ENCODE measurements around the gene PELI3. TPM values are rescaled to one million over a fixed set of nuclear protein-coding genes. Genes with fewer than 3 reads are reported as not detected.
A peak's percentile ranks its signal among the peaks of the same experiment; 100 is the strongest.
"Not testable (repeated sequence)": the region's sequence is repeated elsewhere in the genome, so short reads cannot be mapped to it uniquely, and the experiment has no call there.

Gene PELI3
- total RNA-seq, 1 experiment from 2014 or later = 5.6 TPM

DNA sequence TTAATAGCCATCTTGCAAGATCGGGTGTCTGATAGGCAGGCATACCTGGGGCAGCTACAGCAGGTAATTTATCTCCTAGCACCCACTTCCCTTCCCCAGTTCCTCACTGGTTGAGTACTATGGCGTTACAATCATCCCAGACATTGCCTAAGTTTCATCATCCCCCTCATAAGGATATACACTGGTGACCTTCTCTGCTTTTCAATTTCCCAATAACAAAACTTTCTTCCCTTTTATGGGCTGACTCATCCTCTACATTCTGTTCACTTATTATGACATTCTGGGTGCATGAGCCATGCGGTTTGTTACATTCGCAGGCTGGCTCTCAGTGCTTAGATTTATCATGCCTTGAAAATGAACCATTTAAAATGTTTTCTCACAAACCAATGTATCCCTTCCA lies 23.1 kb upstream of the PELI3 start:
- DNase-seq (ENCODE audit: low spot score) = peak; percentile 81

DNA sequence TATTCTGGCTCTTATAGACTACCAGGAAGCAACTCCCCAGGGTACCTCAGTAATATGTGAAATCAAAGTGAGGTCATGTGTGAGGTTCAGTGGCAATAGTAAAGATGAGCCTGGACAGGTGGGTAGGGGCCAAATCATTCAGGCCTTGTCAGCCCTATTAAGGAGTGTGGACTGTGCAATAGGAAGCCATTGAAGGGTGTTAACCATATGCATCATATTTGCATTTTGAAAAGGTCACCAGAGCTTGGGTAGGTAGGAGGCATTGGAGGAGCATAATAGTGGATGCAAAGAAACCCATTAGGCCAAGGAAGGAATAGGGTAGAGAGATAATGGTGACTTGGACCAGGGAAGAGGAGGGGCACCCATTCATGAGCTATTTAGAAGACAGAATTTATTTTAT lies 19.7 kb upstream of the PELI3 start:
- DNase-seq (ENCODE audit: low spot score) = no peak

GRCh38 chr11:66448523-66448922 lies 18.2 kb upstream of the PELI3 start:
- no peak for DNase-seq (ENCODE audit: low spot score)

- no peak for DNase-seq (ENCODE audit: low spot score)
These were observed 16.1 kb upstream of the PELI3 start for GRCh38 chr11:66450560-66450959.

GRCh38 chr11:66451663-66452062 lies 15.0 kb upstream of the PELI3 start:
- DNase-seq (ENCODE audit: low spot score) = no peak

GRCh38 chr11:66454247-66454646 lies 12.5 kb upstream of the PELI3 start:
- no peak for DNase-seq (ENCODE audit: low spot score)

DNA sequence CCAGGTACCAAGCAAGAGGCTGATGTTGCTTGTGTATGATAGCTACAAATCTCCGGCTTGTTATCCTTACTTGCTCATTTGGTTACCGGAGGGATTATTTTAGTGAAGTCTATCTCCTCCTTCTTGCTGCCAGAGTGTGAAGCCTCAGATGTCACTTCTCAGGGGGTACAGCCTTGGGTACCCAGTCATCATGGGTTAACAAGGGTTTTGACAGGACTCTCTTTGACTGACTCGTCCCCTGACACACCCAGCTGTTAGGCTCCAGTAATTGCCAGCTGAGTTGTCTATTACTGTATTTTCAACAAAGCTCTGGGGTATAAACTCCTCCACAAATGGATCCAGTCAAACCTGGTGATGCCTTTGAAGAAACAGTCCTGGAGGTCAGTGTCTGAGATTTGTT lies 11.9 kb upstream of the PELI3 start:
- DNase-seq (ENCODE audit: low spot score) = no peak

- no peak for DNase-seq (ENCODE audit: low spot score)
These were observed 8.9 kb upstream of the PELI3 start for GRCh38 chr11:66457826-66458225.

DNA sequence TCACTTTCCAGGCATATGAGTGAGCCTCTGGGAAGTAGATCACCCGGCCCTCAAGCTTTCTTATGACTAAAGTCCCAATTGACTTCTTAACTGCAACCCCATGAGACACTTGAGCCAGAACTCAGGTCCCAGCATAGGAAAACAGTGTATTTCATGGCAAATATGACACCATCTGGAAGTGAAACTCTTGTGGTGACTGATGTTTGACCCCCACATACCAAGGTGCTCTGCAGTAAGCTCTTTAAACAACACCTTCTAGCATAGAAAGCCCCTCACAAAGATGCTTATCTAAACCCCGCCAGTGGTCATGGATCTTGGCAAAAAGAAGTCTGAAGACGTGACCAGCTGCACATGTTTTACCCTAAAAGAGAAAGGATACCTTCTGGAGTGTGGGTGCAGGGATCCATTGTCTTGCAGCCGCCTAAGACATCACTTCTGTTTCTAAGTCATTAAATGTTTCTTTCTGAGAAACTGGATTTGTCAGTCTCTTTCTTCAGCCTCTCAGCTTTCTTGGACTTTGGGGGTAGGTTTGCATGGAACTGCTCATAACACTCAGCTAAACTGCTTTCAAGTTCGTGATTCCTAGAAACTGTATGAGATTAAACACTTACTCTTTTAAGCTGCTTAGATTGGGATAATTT lies 7.4 kb upstream of the PELI3 start:
- DNase-seq (ENCODE audit: low spot score) = no peak

- DNase-seq (ENCODE audit: low spot score) = no peak
These were observed 4.7 kb upstream of the PELI3 start for GRCh38 chr11:66462010-66462409.

DNA sequence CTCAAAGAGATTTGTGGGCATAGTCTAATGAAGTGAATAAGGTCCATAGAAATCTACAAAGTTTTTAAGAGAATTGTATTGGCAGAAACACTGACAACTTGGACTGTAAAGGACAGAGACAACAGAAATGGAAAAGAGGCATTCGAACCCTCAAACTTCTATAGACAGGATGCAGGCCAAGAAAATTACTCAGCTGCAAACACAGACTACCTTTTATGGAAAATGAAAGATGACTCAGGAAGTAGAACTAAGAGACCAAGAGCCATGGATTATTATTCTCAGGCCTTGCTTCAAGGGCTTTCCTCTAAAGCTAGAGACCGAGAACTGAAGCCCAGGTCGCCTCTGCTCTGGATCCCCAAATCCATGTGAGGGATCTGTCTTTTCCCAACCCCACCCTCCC lies 3.8 kb upstream of the PELI3 start:
- no peak for DNase-seq (ENCODE audit: low spot score)

DNA sequence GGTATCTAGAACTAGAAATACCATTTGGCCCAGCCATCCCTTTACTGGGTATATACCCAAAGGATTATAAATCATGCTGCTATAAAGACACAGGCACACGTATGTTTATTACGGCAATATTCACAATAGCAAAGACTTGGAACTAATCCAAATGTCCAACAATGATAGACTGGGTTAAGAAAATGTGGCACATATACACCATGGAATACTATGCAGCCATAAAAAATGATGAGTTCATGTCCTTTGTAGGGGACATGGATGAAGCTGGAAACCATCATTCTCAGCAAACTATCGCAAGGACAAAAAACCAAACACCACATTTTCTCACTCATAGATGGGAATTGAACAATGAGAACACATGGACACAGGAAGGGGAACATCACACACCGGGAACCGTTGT lies 2.6 kb upstream of the PELI3 start:
- not testable (repeated sequence) for DNase-seq (ENCODE audit: low spot score)

GRCh38 chr11:66464916-66465315 lies 1.8 kb upstream of the PELI3 start:
- no peak for DNase-seq (ENCODE audit: low spot score)

DNA sequence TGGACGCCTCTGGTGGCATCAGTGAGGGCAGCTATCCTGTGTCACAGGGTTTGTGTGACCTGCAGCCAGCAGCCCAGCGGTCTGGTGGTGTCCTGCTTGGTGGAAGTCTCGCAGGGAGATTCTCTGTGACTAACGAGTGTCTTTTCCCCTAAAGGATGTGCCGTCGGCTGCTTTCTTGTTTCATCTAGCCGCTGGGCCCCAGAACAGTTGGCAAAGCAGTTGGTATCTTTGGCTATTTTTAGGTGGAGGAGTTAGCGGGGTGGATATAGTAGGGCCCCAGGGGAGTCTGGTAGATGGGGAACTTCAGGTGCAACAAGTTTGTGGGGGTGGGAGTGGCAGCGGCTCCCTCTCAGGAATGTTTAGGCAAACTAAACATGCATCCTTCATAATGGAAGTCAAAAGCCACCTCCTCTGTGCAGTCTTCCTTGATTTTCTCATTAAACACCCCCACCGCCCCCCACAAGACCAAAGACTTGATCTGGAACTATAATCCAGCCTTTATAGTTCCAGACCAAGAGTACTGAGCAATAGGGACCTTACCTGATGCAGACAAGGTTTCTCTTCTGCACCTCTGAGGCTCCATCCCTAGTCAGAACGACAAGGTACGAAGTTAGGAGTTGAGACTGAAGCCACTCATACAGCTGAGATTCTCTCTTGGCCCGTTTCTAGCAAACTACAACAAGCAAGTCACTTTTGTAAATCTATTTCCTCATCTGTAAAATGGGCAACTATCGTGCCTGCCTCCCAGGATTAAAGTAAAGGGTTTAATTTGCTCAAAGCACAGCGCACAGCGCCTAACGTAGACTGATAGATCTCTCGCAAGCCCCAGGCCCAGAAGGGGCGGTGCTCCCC lies 1.1 kb upstream of the PELI3 start:
- no peak for DNase-seq (ENCODE audit: low spot score)

- DNase-seq (ENCODE audit: low spot score) = no peak
These were observed 442 bp downstream of the PELI3 start for GRCh38 chr11:66467034-66467659.

DNA sequence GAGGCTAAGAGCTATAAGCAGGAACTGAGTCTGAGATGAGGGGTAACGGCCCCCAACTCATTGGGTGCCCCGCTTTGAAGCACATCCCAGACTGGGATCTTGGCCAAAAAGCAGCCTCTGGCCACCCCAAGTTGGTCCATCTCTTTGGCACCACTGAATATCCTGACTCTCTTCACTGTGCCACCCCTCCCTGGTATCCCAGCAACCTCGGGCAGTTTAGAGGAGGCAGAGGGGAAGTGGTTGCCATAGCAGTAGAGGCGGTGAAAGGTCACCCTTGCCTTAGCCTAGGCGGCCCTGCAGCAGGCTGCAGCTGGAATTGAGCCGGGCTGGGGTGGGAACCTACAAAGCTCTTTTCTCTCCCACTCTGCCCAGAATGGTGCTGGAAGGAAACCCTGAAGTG lies 1.1 kb downstream of the PELI3 start:
- no peak for DNase-seq (ENCODE audit: low spot score)

DNA sequence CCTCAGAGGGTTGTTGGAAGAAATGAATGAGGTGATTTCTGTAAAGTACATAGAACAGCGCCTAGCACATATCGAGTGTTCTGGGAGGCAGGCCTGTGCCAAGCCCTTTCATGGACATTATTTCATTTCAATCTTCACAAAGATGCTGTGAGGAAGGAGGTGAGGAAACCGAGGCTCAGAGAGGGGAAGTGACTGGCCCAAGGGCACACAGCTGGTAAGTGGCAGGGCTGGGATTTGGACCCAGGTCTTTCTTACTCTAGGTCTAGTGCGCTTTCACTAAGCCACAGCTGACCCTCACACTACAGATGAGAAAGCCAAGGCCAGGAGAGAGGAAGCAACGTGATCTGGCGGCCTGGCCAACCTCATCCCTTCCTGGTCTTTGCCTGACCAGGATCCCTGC lies 2.0 kb downstream of the PELI3 start:
- no peak for DNase-seq (ENCODE audit: low spot score)

DNA sequence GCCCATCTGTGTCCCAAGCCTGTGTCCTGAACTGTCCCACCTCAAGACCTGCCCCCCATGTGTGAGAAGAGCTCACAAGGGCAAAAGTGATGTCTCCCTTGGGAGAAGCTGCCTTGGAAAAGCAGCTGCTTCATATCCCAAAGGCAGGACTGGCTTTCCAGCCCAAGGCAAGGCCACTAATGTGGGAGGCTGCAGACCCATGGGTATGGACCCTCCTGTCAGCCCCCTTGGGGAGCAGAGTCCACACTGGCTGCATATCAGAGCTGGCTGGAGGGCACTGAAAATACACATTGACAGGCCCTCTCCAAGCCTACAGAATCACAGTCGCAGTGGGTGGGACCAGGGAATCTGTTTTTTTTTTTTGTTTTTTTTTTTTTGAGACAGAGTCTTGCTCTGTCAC lies 2.7 kb downstream of the PELI3 start:
- no peak for DNase-seq (ENCODE audit: low spot score)

DNA sequence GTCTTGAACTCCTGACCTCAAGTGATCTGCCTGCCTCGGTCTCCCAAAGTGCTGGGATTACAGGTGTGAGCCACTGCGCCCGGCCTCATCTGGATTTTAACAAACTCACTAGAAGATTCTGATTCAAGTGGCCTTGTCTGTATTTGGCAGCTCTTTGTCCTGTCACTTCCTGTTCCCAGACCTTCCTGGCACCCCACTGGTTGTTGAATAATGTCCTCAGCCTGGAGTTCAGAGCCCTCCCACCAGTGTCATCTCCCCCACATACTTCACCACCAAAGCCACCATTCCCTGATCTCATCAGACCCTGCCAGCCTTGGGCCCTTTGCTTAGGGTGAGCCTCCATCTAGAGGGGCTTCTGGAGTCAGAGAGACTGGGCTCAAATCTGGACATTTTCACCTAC lies 3.3 kb downstream of the PELI3 start:
- no peak for DNase-seq (ENCODE audit: low spot score)

DNA sequence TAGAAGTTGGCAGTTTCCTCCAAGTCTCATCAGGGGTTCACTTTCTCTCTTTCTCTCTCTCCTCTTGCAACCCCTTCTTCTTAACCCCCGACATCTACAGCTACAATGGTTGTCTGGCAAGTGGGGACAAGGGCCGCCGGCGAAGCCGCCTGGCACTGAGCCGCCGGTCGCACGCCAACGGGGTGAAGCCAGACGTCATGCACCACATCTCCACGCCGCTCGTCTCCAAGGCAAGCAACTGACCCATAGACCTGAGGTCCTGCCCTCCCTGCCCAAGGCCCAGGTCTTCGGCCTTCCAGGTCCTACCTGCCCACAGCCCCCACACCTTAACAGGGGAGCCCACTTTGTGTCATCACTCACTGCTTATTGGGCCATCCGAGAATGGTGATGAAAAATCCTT lies 4.4 kb downstream of the PELI3 start:
- no peak for DNase-seq (ENCODE audit: low spot score)

DNA sequence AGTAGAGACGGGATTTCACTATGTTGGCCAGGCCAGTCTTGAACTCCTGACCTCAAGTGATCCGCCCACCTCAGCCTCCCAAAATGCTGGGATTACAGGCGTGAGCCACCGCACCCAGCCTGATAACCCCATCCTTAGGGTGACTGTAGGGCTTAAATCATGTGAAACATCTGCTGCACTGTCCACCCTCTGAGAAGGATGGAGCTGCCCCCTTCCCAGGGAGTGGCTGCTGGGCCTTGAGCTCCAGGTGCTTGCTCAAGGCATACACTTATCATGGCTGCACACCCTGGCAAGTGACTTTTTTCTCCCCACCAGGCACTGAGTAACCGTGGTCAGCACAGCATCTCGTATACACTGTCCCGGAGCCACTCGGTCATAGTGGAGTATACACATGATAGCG lies 5.3 kb downstream of the PELI3 start:
- DNase-seq (ENCODE audit: low spot score) = no peak

GRCh38 chr11:66473167-66473566 lies 6.5 kb downstream of the PELI3 start:
- DNase-seq (ENCODE audit: low spot score) = no peak

All from H4 (cell line).